Urothelium cell line (cell line): ENCODE measurements around the gene SUCNR1.
"Not testable (repeated sequence)": the region's sequence is repeated elsewhere in the genome, so short reads cannot be mapped to it uniquely, and the experiment has no call there.

ENCODE experiments used
- DNase-seq: peaks from one replicate; pipeline ENCODE4 v3.0.0; 2011; ENCODE audit warnings: low spot score, mixed read lengths
- FAIRE-seq: peaks from 2 replicates; lab custom pipeline; 2011; peaks lifted over from hg19 to GRCh38; lab: Jason Lieb, UNC

The SUCNR1 gene

GRCh38 chr3:151873398-151873797, at the start of gene SUCNR1:
TSS of gene SUCNR1 (plus strand) at chr3:151873643. CDS start at chr3:151879893, 6,250 bp downstream.
- DNase-seq (no peak), FAIRE-seq (no peak)

GRCh38 chr3:151827816-151828215, 45.6 kb upstream of the SUCNR1 start:
- FAIRE-seq (no peak), DNase-seq (no peak)

GRCh38 chr3:151835751-151836525, 37.5 kb upstream of the SUCNR1 start:
- no peak for FAIRE-seq
- peak; percentile 20 for DNase-seq

GRCh38 chr3:151837057-151837456, 36.4 kb upstream of the SUCNR1 start:
- peak; percentile 52 for DNase-seq
- FAIRE-seq: no peak

GRCh38 chr3:151838574-151839312, 34.7 kb upstream of the SUCNR1 start:
- FAIRE-seq (no peak), DNase-seq (peak; percentile 45)

- FAIRE-seq (no peak), DNase-seq (no peak)
These were observed 34.2 kb upstream of the SUCNR1 start for GRCh38 chr3:151839313-151839631.

- DNase-seq (no peak), FAIRE-seq (no peak)
These were observed 31.6 kb upstream of the SUCNR1 start for GRCh38 chr3:151841801-151842200.

- no peak for DNase-seq
- FAIRE-seq: no peak
These were observed 30.2 kb upstream of the SUCNR1 start for GRCh38 chr3:151843275-151843674.

- FAIRE-seq: no peak
- DNase-seq: no peak
These were observed 28.0 kb upstream of the SUCNR1 start for GRCh38 chr3:151845306-151845905.

- not testable (repeated sequence) for DNase-seq, FAIRE-seq
These were observed 23.4 kb upstream of the SUCNR1 start for GRCh38 chr3:151850065-151850464.

GRCh38 chr3:151852074-151852811, 21.2 kb upstream of the SUCNR1 start:
- FAIRE-seq: no peak
- DNase-seq: no peak

GRCh38 chr3:151856118-151856517, 17.3 kb upstream of the SUCNR1 start:
- no peak for FAIRE-seq

GRCh38 chr3:151856641-151857040, 16.8 kb upstream of the SUCNR1 start:
- no peak for DNase-seq
- FAIRE-seq: no peak

More at GRCh38 chr3:151856118-151856517, 17.3 kb upstream of the SUCNR1 start:
- DNase-seq: no peak

- DNase-seq (no peak), FAIRE-seq (no peak)
These were observed 14.2 kb upstream of the SUCNR1 start for GRCh38 chr3:151859233-151859673.

GRCh38 chr3:151859905-151860304, 13.5 kb upstream of the SUCNR1 start:
- FAIRE-seq (no peak), DNase-seq (no peak)

- FAIRE-seq (no peak), DNase-seq (no peak)
These were observed 9.8 kb upstream of the SUCNR1 start for GRCh38 chr3:151863611-151864010.

GRCh38 chr3:151864423-151865101, 8.9 kb upstream of the SUCNR1 start:
- DNase-seq (peak; percentile 9), FAIRE-seq (no peak)

- no peak for DNase-seq
- no peak for FAIRE-seq
These were observed 6.6 kb upstream of the SUCNR1 start for GRCh38 chr3:151866711-151867410.

- DNase-seq (no peak), FAIRE-seq (no peak)
These were observed 5.8 kb upstream of the SUCNR1 start for GRCh38 chr3:151867666-151868065.

- DNase-seq: no peak
- no peak for FAIRE-seq
These were observed 4.3 kb upstream of the SUCNR1 start for GRCh38 chr3:151869181-151869580.
